Activated effector memory CD4-positive, alpha-beta T cell treated with anti-CD3 and anti-CD28 coated beads, Interleukin-2, amount 50 U/mL, for 16 hours (primary cell): Measurements from ENCODE around the gene RSF1.
"Not testable (repeated sequence)": the region's sequence is repeated elsewhere in the genome, so short reads cannot be mapped to it uniquely, and the experiment has no call there.

Source experiments
- DNase-seq: peaks from one replicate; pipeline ENCODE4 v3.0.0-alpha.2; 2020

Gene RSF1, protein sequence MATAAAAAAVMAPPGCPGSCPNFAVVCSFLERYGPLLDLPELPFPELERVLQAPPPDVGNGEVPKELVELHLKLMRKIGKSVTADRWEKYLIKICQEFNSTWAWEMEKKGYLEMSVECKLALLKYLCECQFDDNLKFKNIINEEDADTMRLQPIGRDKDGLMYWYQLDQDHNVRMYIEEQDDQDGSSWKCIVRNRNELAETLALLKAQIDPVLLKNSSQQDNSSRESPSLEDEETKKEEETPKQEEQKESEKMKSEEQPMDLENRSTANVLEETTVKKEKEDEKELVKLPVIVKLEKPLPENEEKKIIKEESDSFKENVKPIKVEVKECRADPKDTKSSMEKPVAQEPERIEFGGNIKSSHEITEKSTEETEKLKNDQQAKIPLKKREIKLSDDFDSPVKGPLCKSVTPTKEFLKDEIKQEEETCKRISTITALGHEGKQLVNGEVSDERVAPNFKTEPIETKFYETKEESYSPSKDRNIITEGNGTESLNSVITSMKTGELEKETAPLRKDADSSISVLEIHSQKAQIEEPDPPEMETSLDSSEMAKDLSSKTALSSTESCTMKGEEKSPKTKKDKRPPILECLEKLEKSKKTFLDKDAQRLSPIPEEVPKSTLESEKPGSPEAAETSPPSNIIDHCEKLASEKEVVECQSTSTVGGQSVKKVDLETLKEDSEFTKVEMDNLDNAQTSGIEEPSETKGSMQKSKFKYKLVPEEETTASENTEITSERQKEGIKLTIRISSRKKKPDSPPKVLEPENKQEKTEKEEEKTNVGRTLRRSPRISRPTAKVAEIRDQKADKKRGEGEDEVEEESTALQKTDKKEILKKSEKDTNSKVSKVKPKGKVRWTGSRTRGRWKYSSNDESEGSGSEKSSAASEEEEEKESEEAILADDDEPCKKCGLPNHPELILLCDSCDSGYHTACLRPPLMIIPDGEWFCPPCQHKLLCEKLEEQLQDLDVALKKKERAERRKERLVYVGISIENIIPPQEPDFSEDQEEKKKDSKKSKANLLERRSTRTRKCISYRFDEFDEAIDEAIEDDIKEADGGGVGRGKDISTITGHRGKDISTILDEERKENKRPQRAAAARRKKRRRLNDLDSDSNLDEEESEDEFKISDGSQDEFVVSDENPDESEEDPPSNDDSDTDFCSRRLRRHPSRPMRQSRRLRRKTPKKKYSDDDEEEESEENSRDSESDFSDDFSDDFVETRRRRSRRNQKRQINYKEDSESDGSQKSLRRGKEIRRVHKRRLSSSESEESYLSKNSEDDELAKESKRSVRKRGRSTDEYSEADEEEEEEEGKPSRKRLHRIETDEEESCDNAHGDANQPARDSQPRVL (N-terminal part only)

DNA sequence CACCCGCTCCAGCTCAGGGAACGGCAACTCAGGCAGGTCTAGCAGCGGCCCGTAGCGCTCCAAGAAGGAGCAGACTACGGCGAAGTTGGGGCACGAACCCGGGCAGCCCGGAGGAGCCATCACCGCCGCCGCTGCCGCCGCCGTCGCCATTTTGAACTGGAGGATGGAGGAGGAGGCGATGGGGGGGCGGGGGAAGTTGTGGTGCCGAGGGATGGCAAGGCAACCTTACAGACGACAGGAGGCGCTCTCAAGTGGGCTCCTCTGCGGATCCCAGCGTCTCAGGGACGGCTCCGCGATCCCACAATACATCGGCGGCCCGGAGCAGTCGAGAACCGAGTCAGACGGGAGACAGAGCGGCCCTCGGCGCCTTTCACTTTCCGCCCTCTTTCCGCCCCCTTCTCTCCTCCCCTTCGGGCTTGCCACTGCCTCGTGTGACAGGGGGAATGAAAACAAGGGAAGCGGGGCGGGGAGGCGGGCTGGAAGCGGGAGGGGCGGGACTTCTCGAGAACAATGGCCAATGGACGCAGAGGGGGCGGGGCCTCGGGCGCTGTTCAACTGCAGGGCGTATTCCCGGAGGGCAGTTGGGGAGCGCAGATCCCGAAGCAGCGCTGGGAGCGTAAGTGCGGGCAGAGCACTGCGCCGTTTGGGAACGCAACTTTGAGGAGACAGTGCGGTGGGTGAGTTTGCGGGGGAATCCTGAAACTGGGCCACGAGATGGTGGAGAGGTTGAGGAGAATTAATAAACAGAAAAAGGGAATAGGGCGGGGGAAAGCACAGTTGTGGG is at the start of gene RSF1, which contains the start of gene AAMDC:
RSF1 (minus strand) TSS at position 158 of the 784 bp plus-strand sequence; CDS start at position 150, 8 bp downstream.
AAMDC (plus strand) TSS at position 580 of the 784 bp plus-strand sequence. CDS start 21,353 bp downstream, outside the sequence.
- DNase-seq = peak; percentile 98

DNA sequence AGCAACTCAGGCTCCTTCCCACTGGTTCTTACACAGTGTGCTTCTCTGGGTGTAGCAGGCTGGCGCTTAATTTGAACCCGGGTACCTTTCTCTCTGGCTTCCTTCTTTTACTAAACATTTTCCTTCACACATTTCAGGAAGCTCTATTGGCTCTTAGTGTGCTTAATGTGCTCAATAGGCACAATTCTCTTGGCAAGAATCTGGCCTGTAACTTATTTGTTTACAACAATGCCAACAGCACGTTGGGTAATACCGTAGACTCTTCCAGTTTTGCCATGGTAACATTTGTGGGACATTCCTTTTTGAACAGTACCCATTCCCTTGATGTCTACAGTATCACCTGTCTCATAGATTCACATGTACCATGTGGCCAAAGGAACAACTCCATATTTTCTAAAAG is 48.2 kb upstream of the RSF1 start:
- no peak for DNase-seq

DNA sequence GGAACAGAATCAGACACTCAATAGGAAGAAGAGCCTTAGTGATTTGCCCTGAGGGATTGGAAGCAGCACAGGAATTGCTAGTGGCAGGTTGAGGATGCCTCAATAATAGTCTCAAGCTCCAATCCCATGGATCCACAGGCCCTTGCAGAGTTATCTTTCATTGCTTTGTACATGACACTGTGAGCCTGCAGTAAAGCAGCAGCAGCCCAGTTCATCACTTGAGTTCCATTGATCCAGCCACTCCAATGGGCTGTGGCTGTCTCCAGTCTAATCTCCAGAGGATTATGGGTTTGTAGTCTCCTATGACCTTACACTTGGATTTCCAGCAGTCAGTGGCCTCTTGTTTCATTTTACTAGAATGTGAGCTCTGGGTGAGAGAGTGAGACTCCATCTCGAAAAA is 45.8 kb upstream of the RSF1 start:
- no peak for DNase-seq

DNA sequence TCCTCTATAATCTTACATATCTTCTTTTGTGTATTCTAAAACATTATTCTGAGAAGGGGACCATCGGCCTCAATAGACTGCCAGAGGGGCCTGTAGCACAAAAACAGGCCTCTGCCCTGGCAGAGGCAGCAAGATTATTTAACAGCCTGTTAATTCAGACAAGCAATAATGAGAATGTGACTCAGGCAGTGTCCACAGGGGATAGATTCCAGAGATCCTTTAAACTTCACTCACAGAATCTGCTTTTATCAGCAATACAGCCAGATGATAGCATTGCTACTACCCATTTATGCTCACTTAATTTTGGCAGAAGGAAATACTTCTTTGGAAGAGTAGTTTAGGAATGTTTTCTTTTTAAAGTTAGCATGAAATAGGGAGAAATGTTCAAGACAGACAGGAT is 45.3 kb upstream of the RSF1 start:
- no peak for DNase-seq

DNA sequence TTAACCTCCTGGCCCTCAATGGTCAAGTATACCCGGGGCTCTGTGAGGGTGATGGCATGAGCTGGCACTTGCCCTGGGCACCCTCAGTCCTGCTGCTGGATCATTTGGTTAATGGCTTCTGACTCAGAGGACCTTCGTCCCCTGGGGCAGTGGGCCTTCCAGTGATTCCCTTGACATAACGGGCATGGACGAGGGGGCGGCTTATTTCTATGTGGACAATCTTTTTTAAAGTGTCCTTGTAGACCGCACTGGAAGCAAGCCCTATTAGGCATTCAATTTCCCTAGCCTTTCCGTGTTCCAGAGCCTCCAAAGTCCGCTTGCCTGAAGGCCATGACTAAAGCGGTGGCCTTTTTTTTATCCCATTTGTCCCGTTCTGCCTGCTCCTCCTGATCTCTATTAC is 40.9 kb upstream of the RSF1 start:
- DNase-seq = not testable (repeated sequence)

DNA sequence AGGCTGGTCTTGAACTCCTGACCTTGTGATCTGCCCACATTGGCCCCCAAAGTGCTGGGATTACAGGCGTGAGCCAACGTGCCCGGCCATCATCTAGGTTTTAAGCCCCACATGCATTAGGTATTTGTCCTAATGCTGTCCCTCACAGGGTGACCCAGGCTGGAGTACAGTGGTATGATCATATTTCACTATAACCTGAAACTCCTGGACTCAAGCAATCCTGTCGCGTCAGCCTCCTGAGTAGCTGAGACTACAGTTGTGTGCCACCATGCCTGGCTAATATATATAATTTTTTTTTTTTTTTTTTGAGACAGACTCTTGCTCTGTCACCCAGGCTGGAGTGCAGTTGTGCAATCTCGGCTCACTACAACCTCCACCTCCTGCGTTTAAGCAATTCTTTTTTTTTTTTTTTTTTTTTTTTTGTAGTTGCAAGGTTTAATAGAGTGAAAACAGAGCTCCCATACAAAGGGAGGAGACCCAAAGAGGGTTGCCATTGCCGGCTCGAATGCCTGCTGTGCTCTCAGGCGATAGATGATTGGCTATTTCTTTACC is 37.5 kb upstream of the RSF1 start:
- not testable (repeated sequence) for DNase-seq

DNA sequence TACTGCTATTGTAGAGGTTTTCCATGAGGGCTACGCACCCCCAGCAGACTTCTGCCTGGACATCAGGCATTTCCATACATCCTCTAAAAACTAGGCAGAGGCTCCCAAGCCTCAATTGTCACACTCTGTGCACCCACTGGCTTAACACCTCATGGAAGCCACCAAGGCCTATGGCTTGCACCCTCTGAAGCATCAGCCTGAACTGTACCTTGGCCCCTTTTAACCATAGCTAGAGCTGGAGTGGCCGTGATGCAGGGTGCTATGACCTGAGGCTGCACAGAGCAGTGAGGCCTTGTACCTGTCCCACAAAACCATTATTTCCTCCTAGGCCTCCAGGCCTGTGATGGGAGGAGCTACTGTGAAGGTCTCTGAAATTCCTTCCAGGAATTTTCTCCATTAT is 34.3 kb upstream of the RSF1 start:
- no peak for DNase-seq

DNA sequence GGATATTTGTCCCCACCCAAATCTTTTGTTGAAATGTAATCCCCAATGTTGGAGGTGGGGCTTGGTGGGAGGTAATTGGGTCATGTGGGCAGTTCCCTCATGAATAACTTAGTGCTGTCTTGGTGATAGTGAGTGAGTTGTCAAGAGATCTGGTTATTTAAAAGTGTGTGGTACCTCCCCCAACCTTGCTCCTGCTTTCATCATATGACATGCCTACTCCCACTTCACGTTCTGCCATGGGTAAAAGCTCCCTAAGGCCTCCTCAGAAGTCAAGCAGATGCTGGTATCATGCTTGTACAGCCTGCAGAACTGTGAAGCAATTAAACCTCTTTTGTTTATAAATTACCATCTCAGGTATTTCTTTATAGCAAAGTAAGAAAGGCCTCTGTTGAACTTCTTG is 31.0 kb upstream of the RSF1 start:
- no peak for DNase-seq

DNA sequence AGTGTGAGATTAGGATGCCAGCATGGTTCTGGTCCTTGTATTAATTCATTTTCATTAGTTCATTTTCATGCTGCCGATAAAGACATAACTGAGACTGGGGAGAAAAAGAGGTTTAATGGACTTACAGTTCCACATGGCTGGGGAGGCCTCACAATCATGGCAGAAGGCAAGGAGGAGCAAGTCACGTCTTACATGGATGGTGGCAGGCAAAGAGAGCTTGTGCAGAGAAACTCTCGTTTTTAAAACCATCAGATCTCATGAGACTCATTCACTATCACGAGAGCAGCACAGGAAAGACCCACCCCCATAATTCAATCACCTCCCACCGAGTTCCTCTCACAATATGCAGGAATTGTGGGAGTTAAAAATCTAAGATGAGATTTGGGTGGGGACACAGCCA is 23.2 kb upstream of the RSF1 start:
- not testable (repeated sequence) for DNase-seq

DNA sequence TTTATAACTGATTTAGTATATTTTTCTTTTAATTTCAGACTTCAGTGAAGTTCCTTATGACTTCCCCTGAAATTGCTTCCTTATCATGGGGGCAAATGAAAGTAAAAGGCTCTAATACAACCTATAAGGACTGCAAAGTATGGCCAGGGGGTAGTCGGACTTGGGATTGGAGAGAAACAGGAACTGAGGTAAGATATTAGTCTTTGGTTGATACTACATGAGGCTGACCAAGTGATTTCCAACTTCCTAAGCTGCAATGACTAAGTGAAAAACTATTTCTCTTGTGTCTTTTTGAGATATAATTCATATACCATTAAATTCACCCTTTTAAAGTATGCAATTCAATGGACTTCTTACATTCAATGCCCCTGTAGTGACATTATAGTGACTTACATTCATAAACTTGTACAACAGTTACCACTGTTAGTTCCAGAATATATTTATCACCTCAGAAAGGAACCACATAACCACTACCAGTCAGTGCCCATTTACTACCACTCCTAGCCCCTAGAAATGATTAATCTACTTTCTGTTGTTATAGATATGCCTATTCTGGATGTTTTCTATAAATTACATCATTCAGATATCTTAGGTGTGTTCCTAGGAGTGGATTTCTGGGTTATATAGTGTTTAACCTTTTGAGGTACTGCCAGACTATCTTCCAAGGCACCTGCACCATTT is 22.1 kb upstream of the RSF1 start:
- DNase-seq = no peak

DNA sequence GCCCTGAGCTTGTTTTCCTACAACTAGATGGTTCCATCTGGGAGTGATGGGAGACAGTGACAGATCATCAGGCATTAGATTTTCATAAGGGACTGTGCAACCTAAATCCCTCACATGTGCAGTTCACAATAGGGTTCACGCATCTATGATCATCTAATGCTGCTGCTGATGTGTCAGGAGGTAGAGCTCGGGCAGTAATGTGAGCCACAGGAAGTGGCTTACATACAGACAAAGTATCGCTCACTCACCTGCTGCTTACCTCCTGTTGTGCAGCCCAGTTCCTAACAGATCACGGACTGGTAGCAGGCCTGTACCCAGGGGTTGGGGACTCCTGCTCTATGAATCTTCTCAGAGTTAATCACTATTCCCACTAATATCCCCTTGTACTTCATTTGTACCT is 12.8 kb upstream of the RSF1 start:
- no peak for DNase-seq

DNA sequence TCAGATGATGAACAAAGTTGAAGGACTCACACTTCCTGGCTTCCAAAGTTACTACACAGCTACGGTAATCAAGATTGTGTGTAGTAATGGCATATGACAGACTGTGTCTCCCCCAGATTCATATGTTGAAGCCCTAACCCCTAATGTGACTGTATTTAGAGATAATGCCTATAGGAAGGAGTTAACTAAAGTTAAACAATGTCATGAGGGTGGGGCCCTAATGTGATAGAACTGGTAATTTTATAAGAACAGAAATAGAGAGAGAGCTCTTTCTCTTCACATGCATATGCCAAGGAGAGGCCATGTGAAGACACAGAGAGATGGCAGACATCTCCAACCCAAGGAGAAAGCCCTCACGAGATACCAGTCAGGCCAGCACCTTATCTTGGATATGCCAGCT is 8.4 kb upstream of the RSF1 start:
- DNase-seq = no peak

DNA sequence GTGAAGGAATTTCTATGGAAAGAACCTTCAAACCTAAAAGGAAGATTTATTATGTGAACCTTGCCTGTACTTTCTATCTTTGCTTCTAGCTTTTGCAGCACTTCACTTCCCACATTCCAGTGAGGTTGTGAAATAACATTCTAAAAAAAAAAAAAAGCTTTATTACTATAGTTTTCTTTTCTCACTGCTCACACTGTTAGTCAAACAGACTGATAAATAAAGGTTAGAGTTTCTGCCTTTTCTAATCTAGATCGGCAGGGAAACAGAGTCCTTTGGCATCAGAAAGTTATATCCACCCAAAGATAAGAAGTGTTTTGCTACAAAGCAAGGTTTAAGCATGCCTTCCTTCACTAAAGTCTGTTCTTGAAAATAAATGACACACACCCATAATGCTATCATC is 3.3 kb upstream of the RSF1 start:
- no peak for DNase-seq

DNA sequence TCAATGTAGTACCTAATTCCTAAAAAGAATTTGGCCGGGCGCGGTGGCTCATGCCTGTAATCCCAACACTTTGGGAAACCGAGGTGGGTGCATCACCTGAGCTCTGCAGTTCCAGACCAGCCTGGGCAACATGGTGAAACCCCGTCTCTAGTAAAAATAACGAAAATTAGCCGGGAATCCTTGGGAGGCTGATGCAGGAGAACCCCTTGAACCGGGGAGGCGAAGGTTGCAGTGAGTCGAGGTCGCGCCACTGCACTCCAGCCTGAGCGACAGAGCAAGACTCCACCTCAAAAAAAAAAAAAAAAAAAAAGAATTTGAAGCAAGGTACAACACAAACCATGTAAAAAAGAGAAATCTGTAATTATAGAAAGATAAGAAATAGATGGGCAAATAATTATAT is 1.6 kb upstream of the RSF1 start:
- DNase-seq = not testable (repeated sequence)

DNA sequence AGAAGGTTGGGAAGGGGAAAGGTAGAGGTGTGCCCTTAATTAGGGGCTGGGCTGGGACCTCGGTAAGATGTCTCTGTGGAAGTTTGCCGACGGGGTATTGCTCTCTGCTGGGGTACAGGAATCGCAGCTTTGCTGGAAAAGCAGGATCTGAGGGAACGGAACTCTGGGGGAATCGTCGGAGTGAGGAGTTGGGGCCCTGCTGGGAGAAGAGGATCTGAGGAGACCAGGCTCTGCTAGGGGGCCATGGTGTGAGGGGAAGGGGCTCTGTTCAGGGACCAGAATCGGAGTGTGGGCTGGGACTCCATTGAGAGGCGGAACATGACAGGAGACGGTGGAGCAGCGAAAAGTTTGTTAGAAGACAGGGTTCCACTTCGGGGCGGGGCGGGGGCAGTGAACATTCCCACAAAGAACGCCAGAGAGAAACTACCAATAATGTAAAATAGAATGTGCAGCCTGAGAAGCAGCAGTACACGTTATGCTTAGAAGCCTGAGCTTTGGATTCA is 878 bp upstream of the RSF1 start:
- peak; percentile 69 for DNase-seq

DNA sequence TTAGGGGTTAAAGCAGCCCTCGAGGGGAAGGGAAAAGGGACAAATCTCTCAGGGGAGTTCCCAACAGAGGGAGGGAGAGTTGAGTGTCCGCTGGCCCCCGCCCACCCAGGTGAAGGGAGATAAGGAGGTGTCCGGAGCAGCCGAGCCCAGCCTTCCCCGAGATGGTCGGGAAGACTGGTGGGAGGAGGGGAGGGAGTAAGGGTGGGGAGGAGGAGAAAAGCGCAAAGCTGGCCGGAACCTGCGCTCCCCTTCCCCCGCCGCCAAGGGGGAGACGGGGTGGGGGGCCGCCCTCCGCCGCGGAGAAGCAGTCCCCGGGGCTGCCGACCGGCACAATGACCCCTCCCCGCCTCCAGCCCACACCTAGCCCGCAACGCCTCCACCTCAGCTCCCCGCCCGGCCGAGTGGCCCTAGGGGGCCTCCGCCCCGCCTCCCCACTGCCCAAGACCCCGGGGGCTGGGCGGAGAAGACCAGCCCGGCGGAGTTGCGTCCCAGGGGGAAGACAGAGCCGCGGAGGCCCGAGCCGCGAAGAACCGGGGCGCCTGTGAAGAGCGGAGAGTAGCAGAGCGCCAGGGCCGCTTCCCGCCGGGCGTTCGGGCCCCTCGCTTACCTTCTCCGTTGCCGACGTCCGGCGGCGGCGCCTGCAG is 479 bp downstream of the RSF1 start:
- DNase-seq = peak; percentile 80

DNA sequence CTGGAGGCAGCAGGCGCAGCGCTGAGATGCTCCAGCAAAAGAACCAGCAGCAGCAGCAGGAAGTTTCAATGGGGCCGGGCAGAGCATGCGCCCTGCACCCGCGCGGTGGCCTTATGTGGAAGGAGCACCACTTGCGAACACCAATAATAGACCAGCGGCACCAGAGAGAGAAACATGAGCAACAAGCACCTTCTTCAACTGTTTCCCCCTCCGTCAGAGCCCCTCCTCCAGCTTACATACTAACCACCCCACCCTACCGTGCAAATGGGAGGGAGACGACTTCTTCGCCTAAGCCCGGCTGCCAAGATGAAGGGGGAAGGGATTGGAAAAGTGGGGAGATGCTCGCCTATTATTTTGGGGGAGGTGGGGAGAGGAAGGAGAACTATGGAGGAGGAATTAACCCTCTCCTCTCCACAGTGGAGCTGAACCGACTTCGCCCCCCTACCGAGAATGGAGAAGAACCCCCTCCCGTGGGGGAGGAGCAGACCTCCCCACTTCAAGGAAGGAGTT is 1.1 kb downstream of the RSF1 start:
- peak; percentile 94 for DNase-seq

DNA sequence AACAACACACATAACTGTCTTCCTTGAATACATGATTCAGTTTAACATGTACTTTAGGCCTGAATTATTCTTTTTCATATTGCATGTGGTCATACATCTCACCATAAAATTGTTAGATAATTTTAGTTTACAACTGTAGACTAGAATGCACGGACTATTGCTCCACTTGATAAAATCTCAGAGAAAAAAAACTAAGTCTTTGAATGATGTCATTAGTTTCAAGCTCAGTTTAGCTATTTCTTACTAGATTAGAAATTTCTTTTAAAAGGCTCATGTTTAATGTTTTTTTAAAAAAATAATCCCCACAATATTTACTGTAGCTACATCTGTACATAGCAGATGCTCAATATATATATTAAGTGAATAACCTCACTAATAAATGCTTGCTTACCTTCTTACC is 5.1 kb downstream of the RSF1 start:
- DNase-seq = no peak

DNA sequence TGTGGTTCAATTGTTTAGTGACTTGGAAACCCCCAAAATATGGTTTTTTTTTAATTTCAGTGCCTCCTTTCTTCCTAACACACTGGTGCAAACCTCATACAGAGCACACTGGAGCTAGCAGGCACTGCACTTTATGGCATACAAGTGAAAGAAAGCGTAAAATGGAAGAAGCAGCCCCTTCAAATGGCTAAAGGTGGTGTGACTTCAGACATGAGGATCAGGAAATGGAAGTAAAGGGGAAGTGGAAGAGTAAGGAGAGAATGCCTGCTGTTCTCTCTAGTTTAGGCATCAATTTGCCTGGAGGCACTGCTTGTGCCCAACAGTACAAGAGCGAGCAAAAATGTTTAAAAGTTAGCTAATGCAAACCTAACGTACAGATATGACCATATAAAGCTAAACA is 5.7 kb downstream of the RSF1 start:
- DNase-seq = no peak

DNA sequence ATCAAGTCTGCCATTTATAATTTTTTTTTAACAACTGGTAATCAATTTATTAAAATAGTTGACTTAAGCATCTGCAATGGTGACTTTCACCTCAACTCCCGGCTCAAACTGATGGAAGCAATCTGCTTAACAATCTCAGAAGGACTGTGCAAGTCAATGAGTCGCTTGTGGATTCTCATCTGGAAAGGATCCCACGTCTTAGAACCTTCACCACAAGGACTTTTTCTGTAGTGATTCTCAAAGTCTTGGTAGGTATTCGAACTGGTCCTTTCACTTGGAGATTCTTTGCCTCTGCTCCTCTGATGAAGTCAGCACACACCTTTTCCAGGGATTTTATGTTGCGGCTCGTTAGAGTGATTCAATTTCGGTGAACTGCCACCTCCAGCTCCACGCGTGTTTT is 7.3 kb downstream of the RSF1 start:
- DNase-seq = no peak
